Suppressor macrophage (primary cell): ENCODE results near the gene TBC1D7.
A peak's percentile ranks its signal among the peaks of the same experiment; 100 is the strongest.

Experiments
- DNase-seq, 4 experiments: peaks; one replicate each; pipeline ENCODE4 v3.0.0-alpha.2; 2020 to 2022

Gene TBC1D7

GRCh38 chr6:13268913-13269518 lies 59.3 kb downstream of the TBC1D7 start:
- no peak for DNase-seq

GRCh38 chr6:13267142-13267651 lies 61.1 kb downstream of the TBC1D7 start:
- DNase-seq = no peak

- DNase-seq = no peak
These were observed 64.7 kb downstream of the TBC1D7 start for GRCh38 chr6:13263669-13264068.

- no peak for DNase-seq
These were observed 65.8 kb downstream of the TBC1D7 start for GRCh38 chr6:13262302-13263230.

- DNase-seq = peak; percentile 43 to 84 (median 64)
These were observed 66.8 kb downstream of the TBC1D7 start for GRCh38 chr6:13261464-13261994.

GRCh38 chr6:13260831-13261230 lies 67.5 kb downstream of the TBC1D7 start:
- DNase-seq = no peak

GRCh38 chr6:13260101-13260598 lies 68.2 kb downstream of the TBC1D7 start:
- no peak for DNase-seq

GRCh38 chr6:13259393-13259792 lies 68.9 kb downstream of the TBC1D7 start:
- no peak for DNase-seq

- peak; percentile 64 to 90 (median 83) for DNase-seq
These were observed 71.9 kb downstream of the TBC1D7 start for GRCh38 chr6:13256266-13257001.
